Endodermal cell (in vitro differentiated cells): ENCODE data around the gene ELF5. TPM values are rescaled to one million over a fixed set of nuclear protein-coding genes. Genes with fewer than 3 reads are reported as not detected.

Source experiments
- DNase-seq: peaks from one replicate; pipeline ENCODE4 v3.0.0-alpha.2; 2017
- H3K27ac ChIP-seq: 2 replicates; pipeline ENCODE4 v1.5.1; 2013; ENCODE audit warnings: mild to moderate bottlenecking, low read depth, low read length, moderate library complexity
- H3K27me3 ChIP-seq: 2 replicates; pipeline ENCODE4 v1.6.1; 2013; ENCODE audit warnings: mild to moderate bottlenecking, low read length, moderate library complexity; ENCODE audit not compliant: insufficient read depth, control insufficient read depth, poor library complexity, severe bottlenecking
- H3K36me3 ChIP-seq: 2 replicates; pipeline ENCODE4 v1.7.0; 2013; ENCODE audit warnings: mild to moderate bottlenecking, low read length, moderate library complexity; ENCODE audit not compliant: control insufficient read depth, insufficient read depth
- H3K4me1 ChIP-seq: one replicate; pipeline ENCODE4 v1.7.0; 2013; ENCODE audit warnings: low read length; ENCODE audit not compliant: control insufficient read depth, insufficient read depth
- H3K4me3 ChIP-seq: 2 replicates; pipeline ENCODE4 v1.5.1; 2013; ENCODE audit warnings: mild to moderate bottlenecking, low read length, moderate library complexity
- H3K9ac ChIP-seq: 2 replicates; pipeline ENCODE4 v1.6.1; 2013; ENCODE audit warnings: mild to moderate bottlenecking, low read length, moderate library complexity; ENCODE audit not compliant: poor library complexity, severe bottlenecking; ENCODE audit errors: extremely low read depth
- H3K9me3 ChIP-seq: 2 replicates; pipeline ENCODE4 v1.6.1; 2013; ENCODE audit warnings: mild to moderate bottlenecking, low read length, moderate library complexity; ENCODE audit not compliant: control insufficient read depth
- H3K27ac Mint-ChIP-seq: 2 replicates; pipeline ENCODE4 v1.8.0; 2020; ENCODE audit warnings: mixed read lengths
- H3K27me3 Mint-ChIP-seq: 2 replicates; pipeline ENCODE4 v1.8.0; 2021; ENCODE audit warnings: mild to moderate bottlenecking, mixed read lengths; ENCODE audit not compliant: insufficient read depth
- H3K36me3 Mint-ChIP-seq: 2 replicates; pipeline ENCODE4 v1.8.0; 2020; ENCODE audit warnings: low read depth, mixed read lengths
- H3K4me1 Mint-ChIP-seq: 2 replicates; pipeline ENCODE4 v1.8.0; 2020; ENCODE audit warnings: mixed read lengths
- H3K4me3 Mint-ChIP-seq: 2 replicates; pipeline ENCODE4 v1.8.0; 2020; ENCODE audit warnings: mild to moderate bottlenecking, moderate library complexity, mixed read lengths
- H3K9me3 Mint-ChIP-seq: 2 replicates; pipeline ENCODE4 v1.8.0; 2020; ENCODE audit warnings: mild to moderate bottlenecking, mixed read lengths
- WGBS, 2 experiments: methylation state at CpG; one replicate each; pipeline versions ENCODE4 v1.1.5 to v1.1.7; 2013; ENCODE audit warnings: missing lambda C conversion rate in 2 of 2, mixed read lengths in 1 of 2; ENCODE audit not compliant: insufficient coverage in 1 of 2, insufficient read length in 1 of 2; 5-methylcytosine and 5-hydroxymethylcytosine counted together
- total RNA-seq, 2 donors: library from RNA; stranded (reverse); fragmentation: NEBNext Ultra II Directional in 1 of 2; extraction: Animal tissue kit (Norgen Biotek cat#: 25700) in 1 of 2; gene quantifications; 2 replicates in 1 of 2; 3 replicates in 1 of 2; pipeline ENCODE4 v1.2.1, GENCODE V29; 2021
- TF ChIP-seq, protein P1 (sequence below): fragments of 200-600 bp; sonication (generic); conservative IDR thresholded peaks from 2 replicates; pipeline ENCODE4 v1.5.0; 2021; ENCODE audit warnings: antibody characterized with exemption, mild to moderate bottlenecking

Gene ELF5
- total RNA-seq, 2 donors from 2014 or later: not detected

DNA sequence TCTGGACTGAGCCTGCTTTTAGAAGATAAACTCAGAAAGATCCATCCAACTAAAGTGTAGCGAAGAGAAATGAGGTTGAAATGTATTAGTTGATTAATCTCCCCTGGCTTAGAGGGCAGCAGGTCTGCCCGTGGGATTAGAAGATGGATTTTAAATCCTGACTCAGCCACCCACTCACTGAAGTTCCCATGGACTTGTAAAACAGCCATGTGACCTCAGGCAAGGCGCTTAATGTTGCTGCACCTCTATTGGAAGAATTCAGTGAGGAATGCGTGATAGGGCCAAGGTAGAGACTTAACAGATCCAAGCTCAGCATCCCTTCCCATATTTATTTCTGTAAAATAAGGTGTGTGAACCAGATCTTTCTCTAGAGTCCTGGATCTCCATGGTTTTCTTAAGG lies 45.1 kb upstream of the ELF5 start:
- H3K36me3 ChIP-seq: no peaks in the 10 kb centered on the region
- no peak overlapping the region for H3K9ac ChIP-seq
- TF ChIP-seq, protein P1, sequence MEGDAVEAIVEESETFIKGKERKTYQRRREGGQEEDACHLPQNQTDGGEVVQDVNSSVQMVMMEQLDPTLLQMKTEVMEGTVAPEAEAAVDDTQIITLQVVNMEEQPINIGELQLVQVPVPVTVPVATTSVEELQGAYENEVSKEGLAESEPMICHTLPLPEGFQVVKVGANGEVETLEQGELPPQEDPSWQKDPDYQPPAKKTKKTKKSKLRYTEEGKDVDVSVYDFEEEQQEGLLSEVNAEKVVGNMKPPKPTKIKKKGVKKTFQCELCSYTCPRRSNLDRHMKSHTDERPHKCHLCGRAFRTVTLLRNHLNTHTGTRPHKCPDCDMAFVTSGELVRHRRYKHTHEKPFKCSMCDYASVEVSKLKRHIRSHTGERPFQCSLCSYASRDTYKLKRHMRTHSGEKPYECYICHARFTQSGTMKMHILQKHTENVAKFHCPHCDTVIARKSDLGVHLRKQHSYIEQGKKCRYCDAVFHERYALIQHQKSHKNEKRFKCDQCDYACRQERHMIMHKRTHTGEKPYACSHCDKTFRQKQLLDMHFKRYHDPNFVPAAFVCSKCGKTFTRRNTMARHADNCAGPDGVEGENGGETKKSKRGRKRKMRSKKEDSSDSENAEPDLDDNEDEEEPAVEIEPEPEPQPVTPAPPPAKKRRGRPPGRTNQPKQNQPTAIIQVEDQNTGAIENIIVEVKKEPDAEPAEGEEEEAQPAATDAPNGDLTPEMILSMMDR: no peak
- H3K27me3 ChIP-seq: no peaks in the 10 kb centered on the region
- Mint-ChIP-seq H3K4me3 (no peak overlapping the region), H3K36me3 (no peaks in the 10 kb centered on the region), H3K4me1 (no peaks in the 10 kb centered on the region), H3K27me3 (peaks cover 19% of the 10 kb centered on the region), H3K9me3 (no peaks in the 10 kb centered on the region), H3K27ac (no peak overlapping the region)
- H3K9me3 ChIP-seq: no peaks in the 10 kb centered on the region
- no peak for DNase-seq
- H3K4me3 ChIP-seq: no peak overlapping the region
- H3K27ac ChIP-seq: no peak overlapping the region
- 93% methylated on average over 3 to 4 of the region's 4 CpGs for WGBS, 2 experiments
- no peaks in the 10 kb centered on the region for H3K4me1 ChIP-seq

DNA sequence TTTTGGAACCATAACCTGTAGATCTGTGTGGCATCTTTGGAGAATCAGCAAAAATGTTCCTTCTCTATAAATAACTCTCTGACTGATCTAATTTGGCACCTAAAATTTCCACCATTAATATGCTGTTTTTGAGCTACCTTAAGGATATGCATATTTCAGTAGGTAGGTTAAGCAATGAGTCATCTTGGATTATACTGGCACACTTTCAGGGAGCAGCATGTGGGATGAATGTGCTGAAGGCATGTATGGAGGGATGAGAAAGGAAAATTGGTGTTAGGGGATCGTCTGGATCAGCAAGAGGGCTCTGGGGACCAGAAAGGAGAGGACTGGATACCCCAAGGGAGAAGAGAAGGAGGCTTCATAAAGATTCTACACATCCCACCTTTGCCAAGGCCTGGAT lies 44.6 kb upstream of the ELF5 start:
- Mint-ChIP-seq H3K4me1 (no peaks in the 10 kb centered on the region), H3K27me3 (peaks cover 17% of the 10 kb centered on the region), H3K27ac (no peak overlapping the region), H3K4me3 (no peak overlapping the region), H3K36me3 (no peaks in the 10 kb centered on the region), H3K9me3 (no peaks in the 10 kb centered on the region)
- TF ChIP-seq, protein P1: no peak
- no peak overlapping the region for H3K4me3 ChIP-seq
- no peaks in the 10 kb centered on the region for H3K36me3 ChIP-seq
- 82% methylated on average over 1 of the region's 1 CpG; no CpG with 5 or more reads in 1 of the 2 experiments for WGBS, 2 experiments
- no peak overlapping the region for H3K9ac ChIP-seq
- DNase-seq: no peak
- H3K4me1 ChIP-seq: no peaks in the 10 kb centered on the region
- no peak overlapping the region for H3K27ac ChIP-seq
- H3K27me3 ChIP-seq: no peaks in the 10 kb centered on the region
- H3K9me3 ChIP-seq: no peaks in the 10 kb centered on the region

DNA sequence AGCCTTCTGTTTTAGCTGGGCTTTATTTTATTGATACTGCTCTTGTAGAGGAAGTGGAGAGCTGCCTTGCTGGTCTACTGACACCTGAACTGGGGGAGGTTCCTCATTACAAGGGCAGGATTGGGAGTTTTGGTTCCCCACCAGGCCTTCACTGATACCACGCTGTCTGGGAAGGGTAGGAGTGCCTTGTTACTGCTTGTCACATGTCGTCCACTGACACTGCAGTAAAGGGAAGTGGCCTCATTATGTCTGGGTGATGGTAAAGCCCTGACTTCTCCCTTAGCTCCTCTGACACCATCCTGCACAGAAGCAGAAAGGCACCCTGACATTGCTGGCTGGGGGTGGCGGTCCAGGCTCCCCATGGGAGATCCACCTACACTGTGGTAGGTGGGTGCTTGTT lies 38.7 kb upstream of the ELF5 start:
- peaks cover 5% of the 10 kb centered on the region for H3K27me3 Mint-ChIP-seq
- no peaks in the 10 kb centered on the region for H3K27me3 ChIP-seq
- H3K4me1 Mint-ChIP-seq: no peaks in the 10 kb centered on the region
- no peaks in the 10 kb centered on the region for H3K36me3 Mint-ChIP-seq
- no peak overlapping the region for H3K27ac Mint-ChIP-seq
- TF ChIP-seq, protein P1: no peak
- no peaks in the 10 kb centered on the region for H3K9me3 Mint-ChIP-seq
- H3K4me1 ChIP-seq: no peaks in the 10 kb centered on the region
- no peak overlapping the region for H3K27ac ChIP-seq
- H3K36me3 ChIP-seq: no peaks in the 10 kb centered on the region
- no peak overlapping the region for H3K4me3 ChIP-seq
- no peak overlapping the region for H3K9ac ChIP-seq
- H3K9me3 ChIP-seq: no peaks in the 10 kb centered on the region
- DNase-seq: no peak
- 97 to 100% methylated on average over 1 to 3 of the region's 3 CpGs for WGBS, 2 experiments
- H3K4me3 Mint-ChIP-seq: no peak overlapping the region
